ENCODE results near the gene ELMO2. TPM values are rescaled to one million over a fixed set of nuclear protein-coding genes. Genes with fewer than 3 reads are reported as not detected.

Gene ELMO2
- total and polyA plus RNA-seq, 9 of the 15 experiments (the other 6 are each of a cell fraction or from before 2014, with no cell fraction given): 7.5 to 21.5 (median 15.9) TPM

DNA sequence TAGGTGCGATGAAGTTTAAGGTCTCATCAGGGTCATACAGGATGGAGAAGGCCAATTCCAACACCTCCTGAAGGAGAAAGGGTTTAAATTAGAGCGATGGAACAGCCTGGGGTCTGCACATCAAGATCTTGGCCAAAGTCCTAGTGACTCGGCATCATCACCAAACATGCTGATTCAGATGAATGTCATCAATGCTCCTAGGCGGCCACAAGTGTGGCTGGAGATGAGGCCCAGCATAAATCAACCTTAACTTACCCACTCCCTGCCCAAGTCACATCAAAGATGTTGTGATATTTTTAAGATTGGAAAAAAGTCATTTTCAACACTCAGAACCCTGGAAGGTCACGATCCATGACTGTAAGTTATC lies 37.5 kb downstream of the ELMO2 start (continued):
- TF ChIP-seq, protein P1, sequence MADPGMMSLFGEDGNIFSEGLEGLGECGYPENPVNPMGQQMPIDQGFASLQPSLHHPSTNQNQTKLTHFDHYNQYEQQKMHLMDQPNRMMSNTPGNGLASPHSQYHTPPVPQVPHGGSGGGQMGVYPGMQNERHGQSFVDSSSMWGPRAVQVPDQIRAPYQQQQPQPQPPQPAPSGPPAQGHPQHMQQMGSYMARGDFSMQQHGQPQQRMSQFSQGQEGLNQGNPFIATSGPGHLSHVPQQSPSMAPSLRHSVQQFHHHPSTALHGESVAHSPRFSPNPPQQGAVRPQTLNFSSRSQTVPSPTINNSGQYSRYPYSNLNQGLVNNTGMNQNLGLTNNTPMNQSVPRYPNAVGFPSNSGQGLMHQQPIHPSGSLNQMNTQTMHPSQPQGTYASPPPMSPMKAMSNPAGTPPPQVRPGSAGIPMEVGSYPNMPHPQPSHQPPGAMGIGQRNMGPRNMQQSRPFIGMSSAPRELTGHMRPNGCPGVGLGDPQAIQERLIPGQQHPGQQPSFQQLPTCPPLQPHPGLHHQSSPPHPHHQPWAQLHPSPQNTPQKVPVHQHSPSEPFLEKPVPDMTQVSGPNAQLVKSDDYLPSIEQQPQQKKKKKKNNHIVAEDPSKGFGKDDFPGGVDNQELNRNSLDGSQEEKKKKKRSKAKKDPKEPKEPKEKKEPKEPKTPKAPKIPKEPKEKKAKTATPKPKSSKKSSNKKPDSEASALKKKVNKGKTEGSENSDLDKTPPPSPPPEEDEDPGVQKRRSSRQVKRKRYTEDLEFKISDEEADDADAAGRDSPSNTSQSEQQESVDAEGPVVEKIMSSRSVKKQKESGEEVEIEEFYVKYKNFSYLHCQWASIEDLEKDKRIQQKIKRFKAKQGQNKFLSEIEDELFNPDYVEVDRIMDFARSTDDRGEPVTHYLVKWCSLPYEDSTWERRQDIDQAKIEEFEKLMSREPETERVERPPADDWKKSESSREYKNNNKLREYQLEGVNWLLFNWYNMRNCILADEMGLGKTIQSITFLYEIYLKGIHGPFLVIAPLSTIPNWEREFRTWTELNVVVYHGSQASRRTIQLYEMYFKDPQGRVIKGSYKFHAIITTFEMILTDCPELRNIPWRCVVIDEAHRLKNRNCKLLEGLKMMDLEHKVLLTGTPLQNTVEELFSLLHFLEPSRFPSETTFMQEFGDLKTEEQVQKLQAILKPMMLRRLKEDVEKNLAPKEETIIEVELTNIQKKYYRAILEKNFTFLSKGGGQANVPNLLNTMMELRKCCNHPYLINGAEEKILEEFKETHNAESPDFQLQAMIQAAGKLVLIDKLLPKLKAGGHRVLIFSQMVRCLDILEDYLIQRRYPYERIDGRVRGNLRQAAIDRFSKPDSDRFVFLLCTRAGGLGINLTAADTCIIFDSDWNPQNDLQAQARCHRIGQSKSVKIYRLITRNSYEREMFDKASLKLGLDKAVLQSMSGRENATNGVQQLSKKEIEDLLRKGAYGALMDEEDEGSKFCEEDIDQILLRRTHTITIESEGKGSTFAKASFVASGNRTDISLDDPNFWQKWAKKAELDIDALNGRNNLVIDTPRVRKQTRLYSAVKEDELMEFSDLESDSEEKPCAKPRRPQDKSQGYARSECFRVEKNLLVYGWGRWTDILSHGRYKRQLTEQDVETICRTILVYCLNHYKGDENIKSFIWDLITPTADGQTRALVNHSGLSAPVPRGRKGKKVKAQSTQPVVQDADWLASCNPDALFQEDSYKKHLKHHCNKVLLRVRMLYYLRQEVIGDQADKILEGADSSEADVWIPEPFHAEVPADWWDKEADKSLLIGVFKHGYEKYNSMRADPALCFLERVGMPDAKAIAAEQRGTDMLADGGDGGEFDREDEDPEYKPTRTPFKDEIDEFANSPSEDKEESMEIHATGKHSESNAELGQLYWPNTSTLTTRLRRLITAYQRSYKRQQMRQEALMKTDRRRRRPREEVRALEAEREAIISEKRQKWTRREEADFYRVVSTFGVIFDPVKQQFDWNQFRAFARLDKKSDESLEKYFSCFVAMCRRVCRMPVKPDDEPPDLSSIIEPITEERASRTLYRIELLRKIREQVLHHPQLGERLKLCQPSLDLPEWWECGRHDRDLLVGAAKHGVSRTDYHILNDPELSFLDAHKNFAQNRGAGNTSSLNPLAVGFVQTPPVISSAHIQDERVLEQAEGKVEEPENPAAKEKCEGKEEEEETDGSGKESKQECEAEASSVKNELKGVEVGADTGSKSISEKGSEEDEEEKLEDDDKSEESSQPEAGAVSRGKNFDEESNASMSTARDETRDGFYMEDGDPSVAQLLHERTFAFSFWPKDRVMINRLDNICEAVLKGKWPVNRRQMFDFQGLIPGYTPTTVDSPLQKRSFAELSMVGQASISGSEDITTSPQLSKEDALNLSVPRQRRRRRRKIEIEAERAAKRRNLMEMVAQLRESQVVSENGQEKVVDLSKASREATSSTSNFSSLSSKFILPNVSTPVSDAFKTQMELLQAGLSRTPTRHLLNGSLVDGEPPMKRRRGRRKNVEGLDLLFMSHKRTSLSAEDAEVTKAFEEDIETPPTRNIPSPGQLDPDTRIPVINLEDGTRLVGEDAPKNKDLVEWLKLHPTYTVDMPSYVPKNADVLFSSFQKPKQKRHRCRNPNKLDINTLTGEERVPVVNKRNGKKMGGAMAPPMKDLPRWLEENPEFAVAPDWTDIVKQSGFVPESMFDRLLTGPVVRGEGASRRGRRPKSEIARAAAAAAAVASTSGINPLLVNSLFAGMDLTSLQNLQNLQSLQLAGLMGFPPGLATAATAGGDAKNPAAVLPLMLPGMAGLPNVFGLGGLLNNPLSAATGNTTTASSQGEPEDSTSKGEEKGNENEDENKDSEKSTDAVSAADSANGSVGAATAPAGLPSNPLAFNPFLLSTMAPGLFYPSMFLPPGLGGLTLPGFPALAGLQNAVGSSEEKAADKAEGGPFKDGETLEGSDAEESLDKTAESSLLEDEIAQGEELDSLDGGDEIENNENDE (IDR thresholded peaks at IDR 0.05; ENCODE audit: low read depth, low read length): no peak
- TF ChIP-seq MAFG (tag; conservative IDR thresholded peaks at IDR 0.05): peak; percentile 77
- TF ChIP-seq FOSL1 (tag; conservative IDR thresholded peaks at IDR 0.05): 0 out of 2 replicates have a peak, but pooled peaks have one; percentile 12
- no peak for TF ChIP-seq SOX6 (IDR thresholded peaks at IDR 0.05)
